Tibial artery (tissue), 4 donors: ENCODE data around the gene CNTNAP2.

ENCODE experiments used
- DNase-seq, 2 donors: peaks; one replicate each; pipeline ENCODE4 v3.0.0-alpha.2; 2019
- H3K27ac ChIP-seq, 2 donors: fragments of 200-600 bp; sonication (generic) in 1 of 2; 1 replicate in 1 of 2; 2 replicates in 1 of 2; pipeline ENCODE4 v1.5.1; 2018 to 2019; ENCODE audit warnings: mild to moderate bottlenecking in 1 of 2
- H3K27me3 ChIP-seq, 2 donors: fragments of 200-600 bp; sonication (generic) in 1 of 2; one replicate each; pipeline versions ENCODE4 v1.5.1 to v1.6.0; 2016 to 2019
- H3K36me3 ChIP-seq, 3 donors: fragments of 200-600 bp; sonication (generic) in 2 of 3; one replicate each; pipeline ENCODE4 v1.5.1; 2016 to 2019; ENCODE audit warnings: mild to moderate bottlenecking in 2 of 3
- H3K4me1 ChIP-seq, 4 donors: fragments of 200-600 bp; sonication (generic) in 2 of 4; 1 replicate in 3 of 4; 2 replicates in 1 of 4; pipeline ENCODE4 v1.5.1; 2016 to 2019
- H3K4me3 ChIP-seq, 2 donors: fragments of 200-600 bp; sonication (generic) in 1 of 2; 1 replicate in 1 of 2; 2 replicates in 1 of 2; pipeline ENCODE4 v1.5.1; 2018 to 2019; ENCODE audit warnings: mild to moderate bottlenecking in 2 of 2
- H3K9me3 ChIP-seq, 3 donors: fragments of 200-600 bp; sonication (generic) in 1 of 3; one replicate each; pipeline ENCODE4 v1.5.1; 2016 to 2019
- intact Hi-C: fragments of 100-400 bp; cut with DNase I; formaldehyde crosslinking; loops from one replicate; pipeline ENCODE4 v1.15.0; 2023; ENCODE audit warnings: low total_unique reads
- TF ChIP-seq, protein P1 (sequence below), 2 experiments: fragments of 200-600 bp in 1 of 2; fragments of 450-650 bp in 1 of 2; IDR thresholded peaks; one replicate each; pipeline ENCODE4 v1.5.1; 2017 to 2019; ENCODE audit warnings: antibody characterized with exemption in 2 of 2, mild to moderate bottlenecking in 1 of 2, moderate library complexity in 1 of 2

Gene CNTNAP2

GRCh38 chr7:147485660-147486210 lies 1369.1 kb downstream of the CNTNAP2 start:
- no peak overlapping the region for H3K4me3 ChIP-seq
- DNase-seq, result no peak
- no peak overlapping the region for H3K27ac ChIP-seq
- H3K27me3 ChIP-seq, result no peaks in the 10 kb centered on the region
- TF ChIP-seq, protein P1, sequence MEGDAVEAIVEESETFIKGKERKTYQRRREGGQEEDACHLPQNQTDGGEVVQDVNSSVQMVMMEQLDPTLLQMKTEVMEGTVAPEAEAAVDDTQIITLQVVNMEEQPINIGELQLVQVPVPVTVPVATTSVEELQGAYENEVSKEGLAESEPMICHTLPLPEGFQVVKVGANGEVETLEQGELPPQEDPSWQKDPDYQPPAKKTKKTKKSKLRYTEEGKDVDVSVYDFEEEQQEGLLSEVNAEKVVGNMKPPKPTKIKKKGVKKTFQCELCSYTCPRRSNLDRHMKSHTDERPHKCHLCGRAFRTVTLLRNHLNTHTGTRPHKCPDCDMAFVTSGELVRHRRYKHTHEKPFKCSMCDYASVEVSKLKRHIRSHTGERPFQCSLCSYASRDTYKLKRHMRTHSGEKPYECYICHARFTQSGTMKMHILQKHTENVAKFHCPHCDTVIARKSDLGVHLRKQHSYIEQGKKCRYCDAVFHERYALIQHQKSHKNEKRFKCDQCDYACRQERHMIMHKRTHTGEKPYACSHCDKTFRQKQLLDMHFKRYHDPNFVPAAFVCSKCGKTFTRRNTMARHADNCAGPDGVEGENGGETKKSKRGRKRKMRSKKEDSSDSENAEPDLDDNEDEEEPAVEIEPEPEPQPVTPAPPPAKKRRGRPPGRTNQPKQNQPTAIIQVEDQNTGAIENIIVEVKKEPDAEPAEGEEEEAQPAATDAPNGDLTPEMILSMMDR (IDR thresholded peaks at IDR 0.05), result no peak
- no peaks in the 10 kb centered on the region for H3K4me1 ChIP-seq
- H3K9me3 ChIP-seq, result no peaks in the 10 kb centered on the region
- intact Hi-C loops, result no loop called here
- no peaks in the 10 kb centered on the region for H3K36me3 ChIP-seq

- intact Hi-C loops, result no loop called here
- no peaks in the 10 kb centered on the region for H3K4me1 ChIP-seq
Observed at GRCh38 chr7:147492606-147493005, 1376.0 kb downstream of the CNTNAP2 start.

DNA sequence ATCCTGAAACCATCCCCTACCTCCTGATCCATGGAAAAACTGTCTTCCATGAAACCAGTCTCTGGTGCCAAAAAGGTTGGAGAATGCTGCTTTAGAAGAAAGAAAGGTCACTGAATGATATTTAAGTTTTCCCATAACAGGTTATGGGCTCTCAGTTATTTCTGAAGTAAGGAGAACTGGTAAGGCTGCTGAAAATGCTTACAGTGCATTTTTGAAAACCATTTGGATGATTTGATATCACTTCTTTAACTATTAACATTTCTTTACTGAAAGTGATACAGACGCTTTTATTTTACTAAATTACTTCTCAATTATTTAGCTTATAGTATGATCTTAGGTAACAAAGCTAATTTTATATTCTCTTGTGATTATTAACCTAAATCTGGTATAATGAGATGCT lies 1379.6 kb downstream of the CNTNAP2 start:
- Histone ChIP-seq H3K9me3 (no peaks in the 10 kb centered on the region), H3K27me3 (no peaks in the 10 kb centered on the region), H3K36me3 (no peaks in the 10 kb centered on the region), H3K4me3 (no peak overlapping the region), H3K27ac (no peak overlapping the region), H3K4me1 (no peaks in the 10 kb centered on the region)
- TF ChIP-seq, protein P1 (IDR thresholded peaks at IDR 0.05), result no peak
- intact Hi-C loops, result no loop called here
- no peak for DNase-seq

More at GRCh38 chr7:147492606-147493005, 1376.0 kb downstream of the CNTNAP2 start:
- DNase-seq, result no peak
- no peak overlapping the region for H3K4me3 ChIP-seq
- no peaks in the 10 kb centered on the region for H3K27me3 ChIP-seq
- no peak overlapping the region for H3K27ac ChIP-seq
- H3K9me3 ChIP-seq, result no peaks in the 10 kb centered on the region
- TF ChIP-seq, protein P1 (IDR thresholded peaks at IDR 0.05), result no peak
- no peaks in the 10 kb centered on the region for H3K36me3 ChIP-seq

GRCh38 chr7:147497246-147497645 lies 1380.6 kb downstream of the CNTNAP2 start:
- no peaks in the 10 kb centered on the region for H3K9me3 ChIP-seq
- intact Hi-C loops, result no loop called here
- no peaks in the 10 kb centered on the region for H3K36me3 ChIP-seq
- H3K4me3 ChIP-seq, result no peak overlapping the region
- DNase-seq, result no peak
- H3K27me3 ChIP-seq, result no peaks in the 10 kb centered on the region
- no peaks in the 10 kb centered on the region for H3K4me1 ChIP-seq
- H3K27ac ChIP-seq, result no peak overlapping the region
- TF ChIP-seq, protein P1 (IDR thresholded peaks at IDR 0.05), result no peak

- H3K36me3 ChIP-seq, result no peaks in the 10 kb centered on the region
- DNase-seq, result no peak
- H3K27ac ChIP-seq, result no peak overlapping the region
- no peaks in the 10 kb centered on the region for H3K27me3 ChIP-seq
- H3K4me3 ChIP-seq, result no peak overlapping the region
- H3K4me1 ChIP-seq, result no peaks in the 10 kb centered on the region
- no peaks in the 10 kb centered on the region for H3K9me3 ChIP-seq
- intact Hi-C loops, result no loop called here
- TF ChIP-seq, protein P1 (IDR thresholded peaks at IDR 0.05), result no peak
Observed at GRCh38 chr7:147498081-147498480, 1381.5 kb downstream of the CNTNAP2 start.

- intact Hi-C loops, result no loop called here
Observed at GRCh38 chr7:147509035-147509501, 1392.5 kb downstream of the CNTNAP2 start.

More at GRCh38 chr7:147509035-147509501, 1392.5 kb downstream of the CNTNAP2 start:
- Histone ChIP-seq H3K27ac (no peak overlapping the region), H3K4me1 (no peaks in the 10 kb centered on the region), H3K36me3 (no peaks in the 10 kb centered on the region), H3K4me3 (no peak overlapping the region), H3K9me3 (no peaks in the 10 kb centered on the region), H3K27me3 (no peaks in the 10 kb centered on the region)
- no peak for DNase-seq
- TF ChIP-seq, protein P1 (IDR thresholded peaks at IDR 0.05), result no peak
